Measurements from ENCODE around the gene ATP8A2. TPM values are rescaled to one million over a fixed set of nuclear protein-coding genes. Genes with fewer than 3 reads are reported as not detected.

Gene ATP8A2
- total RNA-seq, 4 donors from 2014 or later: 0.20 to 1.1 (median 0.59) TPM

DNA sequence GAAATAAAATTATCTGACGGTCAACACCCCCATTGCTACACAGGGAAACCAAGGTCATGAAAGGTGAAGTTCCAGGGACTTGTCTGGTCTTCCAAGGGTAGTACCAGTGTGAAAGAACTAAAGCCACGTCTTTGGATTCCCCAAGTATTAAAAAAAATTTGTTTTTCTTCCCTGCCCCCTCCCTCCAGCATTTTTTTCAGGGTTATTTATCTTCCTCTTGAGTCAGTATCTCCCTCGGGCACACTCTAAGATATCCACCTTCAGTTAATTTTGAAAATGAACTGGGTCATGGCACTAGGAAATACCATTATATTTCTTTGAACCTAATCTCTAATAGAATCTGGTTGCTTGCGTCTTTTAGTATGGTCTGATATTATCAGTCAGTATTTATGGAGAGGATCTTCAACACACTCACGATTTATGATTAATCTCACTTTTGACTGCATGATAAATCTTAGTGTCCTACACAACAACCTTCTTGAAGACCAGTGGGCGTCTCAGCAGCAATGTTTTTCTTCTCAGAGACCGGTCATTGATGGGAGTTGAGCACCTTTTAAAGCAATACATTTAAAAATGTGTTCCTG, 9.1 kb downstream of the ATP8A2 start:
- H3K27ac ChIP-seq: no peak overlapping the region
- in situ Hi-C loops (cut with MboI; ENCODE audit: low pct_ligation_motif_present in 1 of 4, low pct_unique_long_range_greater_than_20kb in 1 of 4, low sequenced_read_pairs in 3 of 4) (no loop called here), intact Hi-C loops (cut with DNase I; ENCODE audit: low total_unique reads) (no loop called here)
- no peaks in the 10 kb centered on the region for H3K36me3 ChIP-seq
- TF ChIP-seq POLR2A (IDR thresholded peaks at IDR 0.05) (no peak), POLR2AphosphoS5 (IDR thresholded peaks at IDR 0.05) (no peak), EP300 (IDR thresholded peaks at IDR 0.05; ENCODE audit: low read depth) (no peak)
- TF ChIP-seq, protein P1, sequence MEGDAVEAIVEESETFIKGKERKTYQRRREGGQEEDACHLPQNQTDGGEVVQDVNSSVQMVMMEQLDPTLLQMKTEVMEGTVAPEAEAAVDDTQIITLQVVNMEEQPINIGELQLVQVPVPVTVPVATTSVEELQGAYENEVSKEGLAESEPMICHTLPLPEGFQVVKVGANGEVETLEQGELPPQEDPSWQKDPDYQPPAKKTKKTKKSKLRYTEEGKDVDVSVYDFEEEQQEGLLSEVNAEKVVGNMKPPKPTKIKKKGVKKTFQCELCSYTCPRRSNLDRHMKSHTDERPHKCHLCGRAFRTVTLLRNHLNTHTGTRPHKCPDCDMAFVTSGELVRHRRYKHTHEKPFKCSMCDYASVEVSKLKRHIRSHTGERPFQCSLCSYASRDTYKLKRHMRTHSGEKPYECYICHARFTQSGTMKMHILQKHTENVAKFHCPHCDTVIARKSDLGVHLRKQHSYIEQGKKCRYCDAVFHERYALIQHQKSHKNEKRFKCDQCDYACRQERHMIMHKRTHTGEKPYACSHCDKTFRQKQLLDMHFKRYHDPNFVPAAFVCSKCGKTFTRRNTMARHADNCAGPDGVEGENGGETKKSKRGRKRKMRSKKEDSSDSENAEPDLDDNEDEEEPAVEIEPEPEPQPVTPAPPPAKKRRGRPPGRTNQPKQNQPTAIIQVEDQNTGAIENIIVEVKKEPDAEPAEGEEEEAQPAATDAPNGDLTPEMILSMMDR (IDR thresholded peaks at IDR 0.05): no peak
- 61 to 66% methylated on average over 7 of the region's 7 CpGs for WGBS, 2 donors (ENCODE audit: low coverage in 1 of 2)
- H3K4me1 ChIP-seq: no peaks in the 10 kb centered on the region
- H3K9me3 ChIP-seq: no peaks in the 10 kb centered on the region
- no peak for DNase-seq
- H3K27me3 ChIP-seq: peaks cover 22% of the 10 kb centered on the region
- H3K4me3 ChIP-seq: no peak overlapping the region

DNA sequence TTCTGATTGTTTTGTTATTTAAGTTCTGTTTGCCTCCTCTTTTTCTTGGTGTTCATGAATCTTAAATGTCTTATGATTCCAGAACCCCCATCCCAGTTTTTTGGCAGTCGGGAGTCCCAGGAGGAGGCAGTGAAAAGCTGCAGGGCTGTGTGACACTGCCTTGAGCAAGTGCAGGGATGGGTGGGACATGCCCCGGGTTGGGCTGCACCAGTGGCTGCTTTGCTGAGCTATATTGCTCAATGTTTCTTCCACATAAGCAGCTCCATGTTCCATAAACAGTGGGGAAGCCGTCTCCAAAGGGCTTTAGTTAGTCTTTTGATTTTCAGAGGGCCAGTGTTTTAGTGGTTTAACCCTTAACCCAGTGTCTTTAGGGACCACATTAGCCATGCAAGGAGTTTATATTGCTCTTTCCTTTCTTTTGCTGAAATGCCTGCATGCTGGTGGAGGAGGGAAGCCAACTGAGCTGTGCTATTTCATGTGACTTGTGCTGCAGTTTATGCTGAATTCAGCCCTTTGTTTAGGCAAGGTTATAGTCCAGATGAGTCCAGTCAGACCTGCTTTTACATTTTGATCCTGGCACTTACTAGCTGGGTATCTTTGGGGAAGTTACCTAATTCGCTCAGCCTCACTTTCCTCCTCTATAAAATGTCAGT, 13.1 kb downstream of the ATP8A2 start:
- Histone ChIP-seq H3K4me3 (no peak overlapping the region), H3K27ac (no peak overlapping the region), H3K36me3 (no peaks in the 10 kb centered on the region), H3K27me3 (peaks cover 13% of the 10 kb centered on the region), H3K9me3 (no peaks in the 10 kb centered on the region), H3K4me1 (no peaks in the 10 kb centered on the region)
- in situ Hi-C loops (cut with MboI; ENCODE audit: low pct_ligation_motif_present in 1 of 4, low pct_unique_long_range_greater_than_20kb in 1 of 4, low sequenced_read_pairs in 3 of 4) (no loop called here), intact Hi-C loops (cut with DNase I; ENCODE audit: low total_unique reads) (no loop called here)
- WGBS, 2 donors (ENCODE audit: low coverage in 1 of 2): 34 to 54% methylated on average over 2 to 4 of the region's 4 CpGs
- TF ChIP-seq EP300 (IDR thresholded peaks at IDR 0.05; ENCODE audit: low read depth) (no peak), POLR2A (IDR thresholded peaks at IDR 0.05) (no peak), POLR2AphosphoS5 (IDR thresholded peaks at IDR 0.05) (no peak)
- TF ChIP-seq, protein P1 (IDR thresholded peaks at IDR 0.05): no peak
- no peak for DNase-seq

DNA sequence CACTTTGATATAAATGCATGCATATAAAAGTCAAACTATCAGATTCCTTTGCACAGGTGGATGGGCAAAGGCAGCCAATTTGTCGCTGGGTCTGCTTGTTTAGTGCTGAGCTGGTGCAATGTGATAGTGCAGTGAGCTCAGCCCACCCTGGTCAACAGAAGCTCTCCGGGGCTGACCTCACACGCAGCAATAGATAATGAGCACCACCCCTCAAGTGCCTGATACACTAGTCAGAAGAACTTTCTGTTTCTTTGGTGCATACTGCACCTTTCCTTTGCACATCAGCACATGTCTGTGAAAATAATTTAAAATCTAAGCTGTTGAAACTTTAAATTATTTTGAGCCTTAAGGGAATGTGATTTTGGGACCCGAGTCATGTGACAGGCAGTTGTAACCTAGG, 20.2 kb downstream of the ATP8A2 start:
- H3K9me3 ChIP-seq: no peaks in the 10 kb centered on the region
- H3K4me3 ChIP-seq: no peak overlapping the region
- H3K4me1 ChIP-seq: no peaks in the 10 kb centered on the region
- H3K27me3 ChIP-seq: no peaks in the 10 kb centered on the region
- no peak overlapping the region for H3K27ac ChIP-seq
- TF ChIP-seq POLR2A (IDR thresholded peaks at IDR 0.05): no peak
- TF ChIP-seq EP300 (IDR thresholded peaks at IDR 0.05; ENCODE audit: low read depth): no peak
- TF ChIP-seq, protein P1 (IDR thresholded peaks at IDR 0.05): no peak
- in situ Hi-C loops (cut with MboI; ENCODE audit: low pct_ligation_motif_present in 1 of 4, low pct_unique_long_range_greater_than_20kb in 1 of 4, low sequenced_read_pairs in 3 of 4): no loop called here
- intact Hi-C loops (cut with DNase I; ENCODE audit: low total_unique reads): no loop called here
- no peaks in the 10 kb centered on the region for H3K36me3 ChIP-seq
- WGBS, 2 donors (ENCODE audit: low coverage in 1 of 2): 64 to 72% methylated on average over 3 to 4 of the region's 4 CpGs
- no peak for DNase-seq

DNA sequence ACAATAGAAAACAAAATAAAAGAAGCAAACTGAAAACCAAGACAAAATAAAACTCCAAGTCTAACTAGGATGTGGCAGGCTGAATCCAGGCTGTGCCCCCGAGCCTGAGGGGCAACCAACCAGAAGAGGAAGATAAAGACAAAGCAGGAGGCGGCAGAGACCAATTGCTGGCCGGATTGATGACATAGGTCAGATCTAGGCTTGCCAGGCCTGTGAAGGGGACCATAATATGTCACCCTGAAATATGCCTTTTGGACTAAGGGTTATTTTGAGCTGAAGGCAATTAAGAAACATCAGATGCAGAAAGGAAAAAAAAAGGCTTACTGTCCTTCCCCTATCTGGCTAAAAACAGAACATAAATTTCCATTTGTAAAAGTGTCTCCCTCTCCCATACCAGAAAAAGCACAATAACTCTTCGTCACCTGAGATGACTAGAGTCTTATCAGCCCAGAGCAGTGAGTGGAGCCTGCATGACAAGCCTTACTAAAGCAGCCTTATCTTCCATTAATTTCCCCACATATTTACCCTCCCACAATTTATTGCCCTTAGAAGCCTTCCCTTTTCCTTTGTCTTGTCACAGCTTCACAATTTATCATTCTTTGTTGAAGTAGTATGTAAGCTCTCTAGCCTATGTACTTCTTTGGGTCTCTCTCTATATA, 22.8 kb downstream of the ATP8A2 start:
- Histone ChIP-seq H3K27me3 (no peaks in the 10 kb centered on the region), H3K9me3 (no peaks in the 10 kb centered on the region), H3K27ac (no peak overlapping the region), H3K4me1 (no peaks in the 10 kb centered on the region), H3K4me3 (no peak overlapping the region), H3K36me3 (no peaks in the 10 kb centered on the region)
- WGBS, 2 donors (ENCODE audit: low coverage in 1 of 2): 61 to 72% methylated on average over 3 to 4 of the region's 4 CpGs
- TF ChIP-seq, protein P1 (IDR thresholded peaks at IDR 0.05): no peak
- TF ChIP-seq EP300 (IDR thresholded peaks at IDR 0.05; ENCODE audit: low read depth) (no peak), POLR2A (IDR thresholded peaks at IDR 0.05) (no peak), POLR2AphosphoS5 (IDR thresholded peaks at IDR 0.05) (no peak)
- in situ Hi-C loops (cut with MboI; ENCODE audit: low pct_ligation_motif_present in 1 of 4, low pct_unique_long_range_greater_than_20kb in 1 of 4, low sequenced_read_pairs in 3 of 4): no loop called here
- no peak for DNase-seq
- intact Hi-C loops (cut with DNase I; ENCODE audit: low total_unique reads): no loop called here

All from transverse colon (tissue), 4 donors.